ENCODE data around the gene NCOR1. TPM values are rescaled to one million over a fixed set of nuclear protein-coding genes. Genes with fewer than 3 reads are reported as not detected.

The NCOR1 gene
- total and polyA plus RNA-seq, 2 of the 13 experiments (the other 11 are each of a cell fraction or from before 2014, with no cell fraction given): 57.0 to 71.7 TPM

- TF ChIP-seq RFX1 (IDR thresholded peaks at IDR 0.05) (no peak), GLI4 (CRISPR knock-in tag; IDR thresholded peaks at IDR 0.05; ENCODE audit: borderline replicate concordance) (0 out of 2 replicates have a peak, but pooled peaks have one; percentile 14), CEBPB (IDR thresholded peaks at IDR 0.05; ENCODE audit: borderline replicate concordance, low read depth, low read length) (no peak), KAT2B (IDR thresholded peaks at IDR 0.05; ENCODE audit: borderline replicate concordance, low read depth, low read length) (no peak), ZNF354B (CRISPR knock-in tag; IDR thresholded peaks at IDR 0.05) (no peak), ZNF775 (CRISPR knock-in tag; IDR thresholded peaks at IDR 0.05; ENCODE audit: borderline replicate concordance) (no peak), ZNF749 (CRISPR knock-in tag; IDR thresholded peaks at IDR 0.05; ENCODE audit: borderline replicate concordance) (0 out of 2 replicates have a peak, but pooled peaks have one; percentile 32), ZNF563 (CRISPR knock-in tag; IDR thresholded peaks at IDR 0.05) (peak; percentile 71), SYNCRIP (IDR thresholded peaks at IDR 0.05; ENCODE audit: insufficient read depth, low read depth, low read length) (no peak), MIER2 (CRISPR knock-in tag; IDR thresholded peaks at IDR 0.05) (no peak), TMF1 (CRISPR knock-in tag; IDR thresholded peaks at IDR 0.05; ENCODE audit: low read depth) (no peak; the same call in 1 of the 2 replicates), ZNF580 (CRISPR knock-in tag; IDR thresholded peaks at IDR 0.05; ENCODE audit: borderline replicate concordance, low read depth) (0 out of 2 replicates have a peak, but pooled peaks have one; percentile 17), CBX5 (CRISPR knock-in tag; IDR thresholded peaks at IDR 0.05; ENCODE audit: borderline replicate concordance) (no peak; the same call in 1 of the 2 replicates), ZNF44 (CRISPR knock-in tag; IDR thresholded peaks at IDR 0.05) (no peak), ZBED4 (CRISPR knock-in tag; IDR thresholded peaks at IDR 0.05; ENCODE audit: borderline replicate concordance) (no peak; the same call in 1 of the 2 replicates), ZNF281 (CRISPR knock-in tag; IDR thresholded peaks at IDR 0.05; ENCODE audit: borderline replicate concordance) (peak; percentile 63; the same call in 1 of the 2 replicates), NCOA1 (CRISPR knock-in tag; IDR thresholded peaks at IDR 0.05) (peak; percentile 62; the same call in 1 of the 2 replicates), SAP130 (CRISPR knock-in tag; IDR thresholded peaks at IDR 0.05; ENCODE audit: low read depth) (peak; percentile 79), ZFX (CRISPR knock-in tag; IDR thresholded peaks at IDR 0.05; ENCODE audit: low read depth) (peak; percentile 96), ZNF883 (CRISPR knock-in tag; IDR thresholded peaks at IDR 0.05; ENCODE audit: not compliant biosample characterization) (peak; percentile 68), BRCA1 (CRISPR knock-in tag; IDR thresholded peaks at IDR 0.05) (no peak), BCL6 (CRISPR knock-in tag; IDR thresholded peaks at IDR 0.05) (peak; percentile 46), NFIB (CRISPR knock-in tag; IDR thresholded peaks at IDR 0.05; ENCODE audit: borderline replicate concordance) (no peak)
Measured at GRCh38 chr17:16215273-16215964, at the start of gene NCOR1 (continued).
